Astrocyte of the cerebellum (primary cell): Measurements from ENCODE around the gene PRELID1.

Experiments
- DNase-seq: peaks from one replicate; pipeline ENCODE4 v3.0.0-alpha.2; 2011; ENCODE audit warnings: low read depth
- H3K4me3 ChIP-seq: 2 replicates; pipeline ENCODE4 v1.5.1; 2011; ENCODE audit warnings: mild to moderate bottlenecking, low read depth, low read length, moderate library complexity
- CTCF ChIP-seq: IDR thresholded peaks from 2 replicates; pipeline ENCODE4 v1.5.1; 2012; ENCODE audit warnings: low read length, low read depth, moderate library complexity, mild to moderate bottlenecking; ENCODE audit errors: missing control alignments
- in situ Hi-C: cut with HindIII; loops from 2 replicates; pipeline ENCODE4 v1.10.0; 2017; ENCODE audit warnings: low sequenced_read_pairs

Gene PRELID1

GRCh38 chr5:177351392-177352329 is 48.1 kb downstream of the PRELID1 start, which contains the start of gene LMAN2:
Gene LMAN2, minus strand, starts transcription at chr5:177351668. Its CDS starts 21 bp downstream, at chr5:177351647.
- no peak for TF ChIP-seq CTCF
- in situ Hi-C loops, result no loop called here
- peak; percentile 87 for DNase-seq
- peak within 1 kb of the TSS; percentile 100 for H3K4me3 ChIP-seq

- no peak for DNase-seq
- no peak overlapping the region for H3K4me3 ChIP-seq
- no peak for TF ChIP-seq CTCF
- in situ Hi-C loops, result no loop called here
Observed at GRCh38 chr5:177353093-177353492, 49.5 kb downstream of the PRELID1 start.

GRCh38 chr5:177354256-177354655 is 50.7 kb downstream of the PRELID1 start:
- TF ChIP-seq CTCF, result no peak
- DNase-seq, result no peak
- in situ Hi-C loops, result no loop called here
- H3K4me3 ChIP-seq, result no peak overlapping the region

- no peak for TF ChIP-seq CTCF
- in situ Hi-C loops, result no loop called here
- no peak for DNase-seq
- H3K4me3 ChIP-seq, result no peak overlapping the region
Observed at GRCh38 chr5:177354711-177355110, 51.1 kb downstream of the PRELID1 start.

GRCh38 chr5:177355162-177355867 is 51.7 kb downstream of the PRELID1 start:
- in situ Hi-C loops, result no loop called here
- TF ChIP-seq CTCF, result no peak
- DNase-seq, result no peak
- no peak overlapping the region for H3K4me3 ChIP-seq

GRCh38 chr5:177355868-177356168 is 52.2 kb downstream of the PRELID1 start:
- no peak for TF ChIP-seq CTCF
- in situ Hi-C loops, result no loop called here
- H3K4me3 ChIP-seq, result no peak overlapping the region
- DNase-seq, result no peak
